OCI-LY7 (cell line): ENCODE measurements around the gene XPO1. TPM values are rescaled to one million over a fixed set of nuclear protein-coding genes. Genes with fewer than 3 reads are reported as not detected.

Experiments used
- BruUV-seq: library from RNA; stranded (reverse); fragments of 400-500 nt; replicated peaks from 2 replicates; lab custom pipeline; 2021; lab: Mats Ljungman, UMichigan
- CTCF ChIA-PET: fragments of 300-600 bp; sonication (Branson Sonifier 250); formaldehyde crosslinking; loops from one replicate; lab custom pipeline; 2022; ENCODE audit warnings: antibody characterized with exemption; ENCODE audit not compliant: unreplicated experiment; lab: Charles Lee
- POLR2A ChIA-PET: fragments of 300-600 bp; sonication (Branson Sonifier 250); formaldehyde crosslinking; loops from one replicate; lab custom pipeline; 2022; ENCODE audit warnings: antibody characterized with exemption; lab: Charles Lee
- DNase-seq: peaks from one replicate; pipeline ENCODE4 v3.0.0-alpha.2; 2015; ENCODE audit warnings: low spot score
- H2AFZ ChIP-seq: fragments of 200-600 bp; sonication (generic), shearing (Covaris generic); 2 replicates; pipeline ENCODE4 v1.6.1; 2014; ENCODE audit warnings: mild to moderate bottlenecking, antibody characterized with exemption, low read length, moderate library complexity
- H3K27ac ChIP-seq: fragments of 200-600 bp; sonication (generic); 2 replicates; pipeline ENCODE4 v1.5.1; 2014; ENCODE audit warnings: mixed run types, low read depth, mild to moderate bottlenecking, moderate library complexity, low read length, inconsistent platforms; ENCODE audit not compliant: poor library complexity, severe bottlenecking
- H3K36me3 ChIP-seq: fragments of 200-600 bp; sonication (generic); 2 replicates; pipeline ENCODE4 v1.6.1; 2014; ENCODE audit warnings: mild to moderate bottlenecking, antibody characterized with exemption, low read length, moderate library complexity, mixed read lengths; ENCODE audit not compliant: insufficient read depth
- H3K4me1 ChIP-seq: fragments of 200-600 bp; sonication (generic); 2 replicates; pipeline ENCODE4 v1.5.1; 2014; ENCODE audit warnings: mild to moderate bottlenecking, low read length; ENCODE audit not compliant: insufficient read depth, poor library complexity, severe bottlenecking
- H3K4me2 ChIP-seq: fragments of 200-600 bp; sonication (generic); 2 replicates; pipeline ENCODE4 v1.6.1; 2014; ENCODE audit warnings: mild to moderate bottlenecking, low read length
- H3K4me3 ChIP-seq: fragments of 200-600 bp; sonication (generic); 2 replicates; pipeline ENCODE4 v1.5.1; 2014; ENCODE audit warnings: mild to moderate bottlenecking, low read depth, low read length; ENCODE audit not compliant: poor library complexity, severe bottlenecking
- H3K79me2 ChIP-seq: fragments of 200-600 bp; sonication (generic); 2 replicates; pipeline ENCODE4 v1.6.1; 2016; ENCODE audit warnings: low read depth, mild to moderate bottlenecking, low read length, moderate library complexity, mixed read lengths; ENCODE audit not compliant: insufficient read depth
- H3K9me2 ChIP-seq: fragments of 200-600 bp; sonication (generic); 2 replicates; pipeline ENCODE4 v1.6.1; 2016; ENCODE audit warnings: mild to moderate bottlenecking, low read length, mixed read lengths; ENCODE audit not compliant: insufficient read depth
- H3K9me3 ChIP-seq: fragments of 200-600 bp; sonication (generic); 2 replicates; pipeline ENCODE4 v1.6.1; 2014; ENCODE audit warnings: mild to moderate bottlenecking, mixed run types, low read length, mixed read lengths
- H4K20me1 ChIP-seq: fragments of 200-600 bp; sonication (generic); 2 replicates; pipeline ENCODE4 v1.6.1; 2014; ENCODE audit warnings: mild to moderate bottlenecking, antibody characterized with exemption, low read length, moderate library complexity, mixed read lengths; ENCODE audit not compliant: insufficient read depth
- CTCF ChIP-seq: fragments of 200-600 bp; sonication (generic); conservative IDR thresholded peaks from 2 replicates; pipeline ENCODE4 v1.5.1; 2014; ENCODE audit warnings: mild to moderate bottlenecking, antibody characterized with exemption, low read length, moderate library complexity, mixed read lengths
- EZH2phosphoT487 ChIP-seq: fragments of 200-600 bp; sonication (generic); IDR thresholded peaks from 2 replicates; pipeline ENCODE4 v1.6.1; 2018; ENCODE audit warnings: low read depth, borderline replicate concordance, mild to moderate bottlenecking, mixed run types, antibody characterized with exemption, low read length, moderate library complexity, mixed read lengths
- intact Hi-C: fragments of 100-400 bp; cut with micrococcal nuclease; formaldehyde crosslinking; loops from one replicate; pipeline ENCODE4 v1.10.0; 2022; ENCODE audit not compliant: unreplicated experiment
- total RNA-seq, 2 experiments: library from RNA; depleted of rRNA in 1 of 2; stranded (reverse); fragments of >200 nt in 1 of 2; shearing (Covaris generic) in 1 of 2; gene quantifications; 2 replicates each; pipeline ENCODE4 v1.2.3, GENCODE V29; 2014 to 2022

XPO1 gene
- total RNA-seq, 2 experiments from 2014 or later: 177 to 287 TPM

GRCh38 chr2:61504949-61505348 is 33.2 kb downstream of the XPO1 start:
- H3K9me2 ChIP-seq: no peaks in the 10 kb centered on the region
- intact Hi-C loops: no loop called here
- H3K4me1 ChIP-seq: peaks cover 3% of the 10 kb centered on the region
- POLR2A ChIA-PET: no interaction called here
- no peaks in the 10 kb centered on the region for H3K9me3 ChIP-seq
- DNase-seq: no peak
- no peak for TF ChIP-seq CTCF
- no peak for TF ChIP-seq EZH2phosphoT487
- H4K20me1 ChIP-seq: peaks cover 5% of the 10 kb centered on the region
- H3K4me2 ChIP-seq: no peak overlapping the region
- no TSS peak for BruUV-seq
- CTCF ChIA-PET: no interaction called here
- peaks cover 93% of the 10 kb centered on the region for H3K79me2 ChIP-seq
- peaks cover 97% of the 10 kb centered on the region for H3K36me3 ChIP-seq
- no peak overlapping the region for H3K27ac ChIP-seq
- no peak overlapping the region for H3K4me3 ChIP-seq
- no peak overlapping the region for H2AFZ ChIP-seq

- no peak overlapping the region for H2AFZ ChIP-seq
- DNase-seq: peak; percentile 22
- peaks cover 31% of the 10 kb centered on the region for H3K4me1 ChIP-seq
- POLR2A ChIA-PET: no interaction called here
- H3K9me3 ChIP-seq: no peaks in the 10 kb centered on the region
- TF ChIP-seq EZH2phosphoT487: no peak
- TF ChIP-seq CTCF: no peak
- BruUV-seq: no TSS peak
- no peak overlapping the region for H3K4me3 ChIP-seq
- H3K9me2 ChIP-seq: no peaks in the 10 kb centered on the region
- intact Hi-C loops: no loop called here
- peak overlapping the region; percentile 33 for H3K4me2 ChIP-seq
- CTCF ChIA-PET: no interaction called here
- peak overlapping the region; percentile 52 for H3K27ac ChIP-seq
- H3K79me2 ChIP-seq: peaks cover 87% of the 10 kb centered on the region
- H3K36me3 ChIP-seq: peaks cover 97% of the 10 kb centered on the region
- peaks cover 12% of the 10 kb centered on the region; the same call in 1 of the 2 replicates for H4K20me1 ChIP-seq
Measured at GRCh38 chr2:61499060-61499459, 39.1 kb downstream of the XPO1 start.

GRCh38 chr2:61493523-61493942 is 44.6 kb downstream of the XPO1 start:
- BruUV-seq: no TSS peak
- peak; percentile 63 for DNase-seq
- H3K4me1 ChIP-seq: peaks cover 26% of the 10 kb centered on the region
- CTCF ChIA-PET: no interaction called here
- peaks cover 100% of the 10 kb centered on the region for H3K36me3 ChIP-seq
- intact Hi-C loops: no loop called here
- no peaks in the 10 kb centered on the region for H3K9me3 ChIP-seq
- peaks cover 12% of the 10 kb centered on the region; the same call in 1 of the 2 replicates for H4K20me1 ChIP-seq
- no peak overlapping the region for H2AFZ ChIP-seq
- peak overlapping the region; percentile 37 for H3K4me2 ChIP-seq
- TF ChIP-seq EZH2phosphoT487 (no peak), CTCF (no peak)
- H3K9me2 ChIP-seq: no peaks in the 10 kb centered on the region
- peaks cover 67% of the 10 kb centered on the region; the same call in 1 of the 2 replicates for H3K79me2 ChIP-seq
- peak overlapping the region; percentile 2 for H3K4me3 ChIP-seq
- H3K27ac ChIP-seq: peak overlapping the region; percentile 63
- POLR2A ChIA-PET: interaction anchor here (0.9 to 1.4 kb wide), 2 partner anchors 12 to 41 kb away, joined by 3 to 5 read pairs; no protein-coding TSS in a partner anchor
